HG03025 (cell line): Measurements from ENCODE around the gene NFIB.
A peak's percentile ranks its signal among the peaks of the same experiment; 100 is the strongest.

Experiments
- ATAC-seq: cut with Tn5 transposase; IDR thresholded peaks from one replicate; pipeline ENCODE4 v1.9.1; 2021; ENCODE audit warnings: mild to moderate bottlenecking, moderate library complexity; ENCODE audit not compliant: unreplicated experiment, low FRiP score

Gene NFIB

GRCh38 chr9:14168381-14168780, 145.6 kb downstream of the NFIB start:
- no peak for ATAC-seq

GRCh38 chr9:14165376-14166035, 148.4 kb downstream of the NFIB start:
- ATAC-seq, result no peak

- no peak for ATAC-seq
Measured at GRCh38 chr9:14164908-14165307, 149.0 kb downstream of the NFIB start.

- no peak for ATAC-seq
Measured at GRCh38 chr9:14159440-14160216, 154.3 kb downstream of the NFIB start.

- ATAC-seq, result no peak
Measured at GRCh38 chr9:14158916-14159315, 155.0 kb downstream of the NFIB start.

GRCh38 chr9:14158136-14158813, 155.7 kb downstream of the NFIB start:
- no peak for ATAC-seq

GRCh38 chr9:14157191-14157590, 156.8 kb downstream of the NFIB start:
- ATAC-seq, result no peak

- peak; percentile 98 for ATAC-seq
Measured at GRCh38 chr9:14156046-14156445, 157.9 kb downstream of the NFIB start.

- no peak for ATAC-seq
Measured at GRCh38 chr9:14155237-14155636, 158.7 kb downstream of the NFIB start.

GRCh38 chr9:14153310-14153720, 160.6 kb downstream of the NFIB start:
- no peak for ATAC-seq

- no peak for ATAC-seq
Measured at GRCh38 chr9:14151451-14151850, 162.5 kb downstream of the NFIB start.

GRCh38 chr9:14148501-14149103, 165.3 kb downstream of the NFIB start:
- ATAC-seq, result no peak

- no peak for ATAC-seq
Measured at GRCh38 chr9:14147738-14148137, 166.2 kb downstream of the NFIB start.

- ATAC-seq, result no peak
Measured at GRCh38 chr9:14146201-14146874, 167.6 kb downstream of the NFIB start.

- no peak for ATAC-seq
Measured at GRCh38 chr9:14144215-14144614, 169.7 kb downstream of the NFIB start.

- no peak for ATAC-seq
Measured at GRCh38 chr9:14141699-14142098, 172.2 kb downstream of the NFIB start.

- ATAC-seq, result no peak
Measured at GRCh38 chr9:14140096-14140697, 173.7 kb downstream of the NFIB start.

- no peak for ATAC-seq
Measured at GRCh38 chr9:14139287-14139686, 174.7 kb downstream of the NFIB start.

GRCh38 chr9:14136646-14137370, 177.1 kb downstream of the NFIB start:
- no peak for ATAC-seq
